Hepatocyte (in vitro differentiated cells): ENCODE data around the gene MAD1L1.

Experiments used
- CTCF ChIP-seq: fragments of 200-600 bp; sonication (generic); IDR thresholded peaks from 2 replicates; pipeline ENCODE4 v1.5.1; 2016; ENCODE audit warnings: antibody characterized with exemption, mild to moderate bottlenecking; ENCODE audit not compliant: poor library complexity
- EZH2 ChIP-seq: fragments of 200-600 bp; sonication (generic); IDR thresholded peaks from 2 replicates; pipeline ENCODE4 v1.6.1; 2016; ENCODE audit warnings: antibody characterized with exemption, mild to moderate bottlenecking, borderline replicate concordance
- EZH2phosphoT487 ChIP-seq: fragments of 200-600 bp; sonication (generic); IDR thresholded peaks from one replicate; pipeline ENCODE4 v1.6.1; 2018; ENCODE audit warnings: antibody characterized with exemption, mild to moderate bottlenecking, low read depth, moderate library complexity; ENCODE audit not compliant: unreplicated experiment, severe bottlenecking

- TF ChIP-seq CTCF (no peak), EZH2 (no peak), EZH2phosphoT487 (no peak)
Measured at GRCh38 chr7:2041496-2042367, 191.0 kb downstream of the MAD1L1 start.
